ENCODE measurements around the gene AGAP5. TPM values are rescaled to one million over a fixed set of nuclear protein-coding genes. Genes with fewer than 3 reads are reported as not detected.

AGAP5 gene
- total RNA-seq, 1 donor from 2014 or later, result 1.0 TPM

DNA sequence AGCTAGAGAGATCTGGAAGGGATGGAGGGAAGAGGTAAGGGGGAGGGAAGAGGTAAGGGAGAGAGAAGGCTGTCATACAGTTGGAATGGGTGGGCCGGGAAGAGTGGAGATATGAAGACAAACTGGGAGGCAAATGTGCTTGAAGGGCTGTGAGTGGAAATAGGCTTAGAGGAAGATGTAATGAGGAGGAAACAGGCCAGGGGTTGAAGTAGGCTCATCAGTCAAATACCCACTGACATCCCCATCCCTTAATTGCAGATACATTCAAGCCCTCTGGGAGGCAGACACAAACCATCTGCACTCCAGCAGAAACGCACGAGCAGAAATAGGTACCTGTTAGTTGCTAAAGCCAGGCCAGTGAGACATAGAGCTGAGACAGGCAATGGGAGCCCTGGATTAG, 44.2 kb downstream of the AGAP5 start:
- DNase-seq (ENCODE audit: low read depth), result no peak
- H3K4me3 ChIP-seq (ENCODE audit: low read depth, low read length), result no peak overlapping the region
- TF ChIP-seq, protein P1, sequence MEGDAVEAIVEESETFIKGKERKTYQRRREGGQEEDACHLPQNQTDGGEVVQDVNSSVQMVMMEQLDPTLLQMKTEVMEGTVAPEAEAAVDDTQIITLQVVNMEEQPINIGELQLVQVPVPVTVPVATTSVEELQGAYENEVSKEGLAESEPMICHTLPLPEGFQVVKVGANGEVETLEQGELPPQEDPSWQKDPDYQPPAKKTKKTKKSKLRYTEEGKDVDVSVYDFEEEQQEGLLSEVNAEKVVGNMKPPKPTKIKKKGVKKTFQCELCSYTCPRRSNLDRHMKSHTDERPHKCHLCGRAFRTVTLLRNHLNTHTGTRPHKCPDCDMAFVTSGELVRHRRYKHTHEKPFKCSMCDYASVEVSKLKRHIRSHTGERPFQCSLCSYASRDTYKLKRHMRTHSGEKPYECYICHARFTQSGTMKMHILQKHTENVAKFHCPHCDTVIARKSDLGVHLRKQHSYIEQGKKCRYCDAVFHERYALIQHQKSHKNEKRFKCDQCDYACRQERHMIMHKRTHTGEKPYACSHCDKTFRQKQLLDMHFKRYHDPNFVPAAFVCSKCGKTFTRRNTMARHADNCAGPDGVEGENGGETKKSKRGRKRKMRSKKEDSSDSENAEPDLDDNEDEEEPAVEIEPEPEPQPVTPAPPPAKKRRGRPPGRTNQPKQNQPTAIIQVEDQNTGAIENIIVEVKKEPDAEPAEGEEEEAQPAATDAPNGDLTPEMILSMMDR (conservative IDR thresholded peaks at IDR 0.05; ENCODE audit: low read depth, low read length), result peak; percentile 35

DNA sequence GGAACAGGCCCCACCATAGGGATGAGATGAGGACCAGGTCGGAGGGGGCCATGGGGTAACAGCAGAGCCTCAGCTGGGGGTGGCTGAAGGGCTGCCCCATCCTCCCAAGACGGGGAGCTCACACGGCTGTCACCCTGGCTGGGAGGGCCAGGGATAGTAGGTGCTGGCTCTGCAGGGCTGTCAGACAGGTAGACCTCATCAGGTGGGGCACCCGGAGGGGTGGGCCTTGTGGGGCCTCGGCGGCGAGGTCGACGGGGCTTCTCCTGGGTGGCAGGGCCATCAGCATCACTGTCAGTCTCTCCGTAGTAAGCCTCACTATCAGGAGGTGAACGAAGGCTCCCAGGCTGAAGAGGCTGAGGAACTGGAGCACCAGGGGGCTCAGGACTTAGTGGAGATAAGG, 44.7 kb downstream of the AGAP5 start:
- H3K4me3 ChIP-seq (ENCODE audit: low read depth, low read length), result no peak overlapping the region
- DNase-seq (ENCODE audit: low read depth), result no peak
- TF ChIP-seq, protein P1 (conservative IDR thresholded peaks at IDR 0.05; ENCODE audit: low read depth, low read length), result no peak

DNA sequence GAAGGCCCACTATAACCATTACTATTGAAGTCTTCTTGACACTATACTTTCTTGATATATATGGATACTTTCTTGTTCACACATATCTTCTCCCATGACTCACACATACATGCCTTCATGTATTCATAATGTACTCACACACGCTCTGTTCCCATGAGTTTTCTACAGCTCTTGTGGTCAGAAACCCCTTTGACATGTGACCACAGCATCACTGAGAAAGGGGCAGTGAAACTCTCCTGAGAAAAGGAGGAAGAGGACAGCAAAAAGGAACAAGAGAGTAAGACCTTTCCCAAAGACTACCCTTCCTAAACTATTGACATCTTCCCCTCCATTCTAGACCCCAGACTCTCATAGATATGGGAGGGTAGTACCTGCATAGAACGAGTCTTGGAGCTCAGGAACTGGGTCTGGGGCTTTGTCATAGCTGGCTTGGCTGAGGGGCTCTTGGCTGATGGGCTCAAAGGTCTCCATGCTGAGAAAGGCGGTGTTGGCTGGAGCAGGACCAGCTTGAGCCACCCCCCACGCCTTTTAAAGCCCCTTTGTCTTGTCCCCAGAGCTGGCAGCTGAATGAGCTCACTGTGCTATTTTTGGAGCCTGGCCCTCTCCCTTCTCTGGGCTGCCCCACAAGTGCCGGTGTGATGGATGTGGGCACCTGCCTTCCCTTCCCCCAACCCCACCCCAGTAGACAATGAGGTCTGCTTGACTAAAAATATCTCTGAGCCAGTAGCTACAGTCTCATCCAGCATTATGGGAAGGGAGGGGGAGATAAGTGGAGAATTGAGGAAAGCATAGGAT, 47.2 kb downstream of the AGAP5 start:
- H3K4me3 ChIP-seq (ENCODE audit: low read depth, low read length), result no peak overlapping the region
- no peak for DNase-seq (ENCODE audit: low read depth)
- TF ChIP-seq, protein P1 (conservative IDR thresholded peaks at IDR 0.05; ENCODE audit: low read depth, low read length), result no peak

DNA sequence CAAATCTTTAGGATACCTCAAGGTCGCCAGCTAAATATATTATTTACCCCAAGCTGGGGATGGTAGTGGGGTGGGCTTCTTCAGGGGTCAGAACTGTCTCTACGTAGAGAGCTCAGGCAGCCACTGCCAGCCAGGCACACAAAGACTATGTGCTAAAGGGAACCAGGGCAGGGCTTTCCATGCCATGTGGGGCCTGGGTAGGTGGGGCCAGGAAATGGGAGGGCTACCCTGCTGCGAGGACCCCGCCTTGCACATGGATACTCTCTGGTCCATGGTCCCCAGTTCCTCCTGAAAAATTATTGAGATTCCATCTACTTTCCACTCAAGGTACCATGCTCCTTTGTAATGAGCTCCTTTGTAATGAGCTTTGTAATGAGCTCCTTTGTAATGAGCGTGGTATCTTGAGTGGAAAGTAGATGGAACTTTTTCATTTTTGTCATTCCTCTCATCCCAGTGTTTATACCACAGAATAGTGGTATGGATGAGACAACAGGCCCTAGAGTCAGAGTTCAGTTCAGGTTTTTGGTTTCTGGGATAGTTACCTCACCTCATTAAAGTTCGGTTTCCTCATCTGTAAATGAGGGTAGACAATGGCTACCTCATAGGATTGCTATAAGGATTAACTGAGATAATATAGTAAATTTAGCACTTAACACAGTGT, 47.9 kb downstream of the AGAP5 start:
- TF ChIP-seq, protein P1 (conservative IDR thresholded peaks at IDR 0.05; ENCODE audit: low read depth, low read length), result no peak
- no peak overlapping the region for H3K4me3 ChIP-seq (ENCODE audit: low read depth, low read length)
- DNase-seq (ENCODE audit: low read depth), result no peak

DNA sequence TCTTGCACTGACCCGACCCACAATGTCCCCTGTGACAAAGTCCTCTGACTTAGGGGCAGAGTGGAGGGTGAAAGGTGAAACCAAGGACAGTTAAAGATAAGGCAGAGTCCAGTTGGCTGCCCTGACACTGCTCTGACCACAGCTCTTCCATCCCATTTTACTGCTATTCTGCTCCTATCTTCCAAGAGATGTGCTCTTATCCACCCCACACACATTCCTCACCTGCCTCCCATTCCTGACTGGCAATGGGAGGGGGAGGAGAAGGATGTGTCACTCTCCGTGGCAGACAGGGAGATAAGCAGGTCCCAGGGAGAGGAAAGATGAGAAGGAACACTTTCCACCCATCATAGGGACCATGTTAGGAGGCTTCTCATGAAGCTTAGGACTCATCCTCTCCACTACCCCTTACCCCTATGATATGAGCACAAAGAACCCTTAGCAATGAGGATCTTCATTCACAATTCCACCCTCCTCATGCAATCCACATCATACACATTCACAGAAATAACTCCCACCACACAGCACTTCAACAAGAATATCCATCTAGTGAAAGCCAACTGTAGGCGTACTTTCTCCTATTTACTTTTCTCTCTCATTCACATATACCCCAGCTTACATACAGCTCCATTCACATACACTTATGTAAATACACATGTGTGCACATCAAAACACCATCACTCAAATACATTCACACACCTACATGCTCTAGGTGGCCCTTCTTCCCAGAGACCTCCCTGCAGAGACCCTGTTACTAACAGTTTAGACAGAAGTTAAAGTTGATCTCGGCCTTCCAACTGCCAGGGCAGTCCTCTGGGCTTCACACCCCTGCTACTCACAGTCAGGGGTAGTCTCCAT, 48.7 kb downstream of the AGAP5 start:
- TF ChIP-seq, protein P1 (conservative IDR thresholded peaks at IDR 0.05; ENCODE audit: low read depth, low read length), result no peak
- no peak for DNase-seq (ENCODE audit: low read depth)
- no peak overlapping the region for H3K4me3 ChIP-seq (ENCODE audit: low read depth, low read length)

DNA sequence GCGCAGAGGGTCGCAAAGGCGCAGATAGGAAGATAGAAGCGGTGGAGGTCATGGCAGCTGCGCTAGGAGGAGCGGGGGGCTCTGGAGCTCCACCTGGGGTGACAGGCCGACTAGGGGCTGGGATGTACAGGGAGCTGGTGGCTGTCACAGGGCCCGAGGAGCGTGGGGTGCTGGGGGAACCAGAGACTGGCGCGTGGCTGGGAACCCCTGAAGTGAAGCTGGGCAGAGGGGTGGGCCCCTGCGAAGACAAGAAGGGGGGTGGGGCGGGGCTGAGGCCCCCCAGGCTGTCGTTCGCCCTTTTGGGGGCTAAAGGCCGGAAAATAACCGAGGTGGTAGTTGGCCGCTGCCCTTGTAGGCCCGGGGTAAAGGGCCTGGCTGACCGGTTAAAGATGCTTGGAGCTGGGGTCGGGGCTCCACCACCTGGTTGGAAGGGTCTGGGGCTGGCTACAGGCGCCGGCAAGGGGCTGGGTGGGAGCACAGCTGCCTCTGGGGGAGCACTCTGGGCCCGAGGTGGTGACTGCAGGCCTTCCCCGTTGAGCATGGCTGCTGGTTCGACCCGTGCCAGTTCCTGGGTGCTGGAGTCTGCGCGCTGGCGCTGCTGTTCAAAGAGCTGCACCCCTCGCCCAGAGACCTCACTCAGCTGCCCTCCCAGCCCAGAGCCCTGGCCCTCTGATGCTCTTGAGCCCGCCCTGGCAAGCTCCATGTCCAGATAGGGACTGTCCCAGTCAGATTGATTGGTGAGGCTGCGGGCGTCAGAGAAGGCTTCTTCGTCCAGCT, 49.8 kb downstream of the AGAP5 start:
- peak overlapping the region; percentile 64 for H3K4me3 ChIP-seq (ENCODE audit: low read depth, low read length)
- TF ChIP-seq, protein P1 (conservative IDR thresholded peaks at IDR 0.05; ENCODE audit: low read depth, low read length), result no peak
- no peak for DNase-seq (ENCODE audit: low read depth)

Data from epithelial cell of proximal tubule (primary cell).